ENCODE data around the gene KIF6. TPM values are rescaled to one million over a fixed set of nuclear protein-coding genes. Genes with fewer than 3 reads are reported as not detected.

KIF6 gene
- total and polyA plus RNA-seq, 2 of the 8 experiments (the other 6 are each of a cell fraction or from before 2014, with no cell fraction given) = 0.53 to 0.65 TPM

DNA sequence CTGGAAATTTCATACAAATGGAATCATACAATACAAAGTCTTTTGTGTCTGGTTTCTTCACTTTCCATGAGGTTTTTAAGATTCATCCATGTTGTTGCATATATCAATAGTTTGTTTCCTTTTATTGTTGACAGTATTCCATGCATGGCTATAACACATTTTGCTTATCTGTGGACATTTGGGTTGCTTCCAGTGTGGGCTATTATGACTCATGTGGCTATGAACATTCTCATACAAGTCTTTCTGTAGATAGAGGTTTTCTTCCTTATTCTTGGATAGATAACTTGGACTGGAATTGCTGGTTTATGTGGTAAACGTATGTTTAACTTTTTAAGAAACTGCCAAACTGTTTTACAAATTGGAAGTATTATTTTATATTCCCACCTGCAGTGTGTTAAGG, 30.0 kb upstream of the KIF6 start:
- Histone ChIP-seq H2BK20ac (ENCODE audit: low read length) (no peak overlapping the region), H3K18ac (ENCODE audit: extremely low read depth, low read length) (no peak overlapping the region), H2BK12ac (ENCODE audit: low read depth, low read length) (no peak overlapping the region), H3K4ac (replicated peaks; ENCODE audit: insufficient read length, low read depth, low read length) (no peak overlapping the region), H3K9me3 (ENCODE audit: insufficient read depth in 2 of 2, low read depth in 1 of 2, low read length in 1 of 2) (no peaks in the 10 kb centered on the region), H4K20me1 (replicated peaks in 1 of 2; ENCODE audit: control insufficient read depth in 1 of 2, insufficient read depth in 2 of 2, low read length in 2 of 2) (no peaks in the 10 kb centered on the region), H2BK120ac (replicated peaks; ENCODE audit: low read depth, low read length) (no peak overlapping the region), H4K8ac (ENCODE audit: extremely low read depth, insufficient read depth, low read length) (no peak overlapping the region), H3K4me3 (ENCODE audit: extremely low read depth in 1 of 4, insufficient read depth in 2 of 4, low read depth in 3 of 4, low read length in 4 of 4) (no peak overlapping the region), H2BK15ac (ENCODE audit: low read length) (no peak overlapping the region), H3K23me2 (ENCODE audit: low read depth, low read length) (no peaks in the 10 kb centered on the region), H3K9ac (replicated peaks in 1 of 4; ENCODE audit: extremely low read depth in 1 of 4, low read depth in 3 of 4, low read length in 3 of 4) (no peak overlapping the region), H3K4me1 (replicated peaks in 1 of 4; ENCODE audit: control insufficient read depth in 3 of 4, insufficient read depth in 4 of 4, low read length in 3 of 4) (no peaks in the 10 kb centered on the region), H2AFZ (ENCODE audit: low read length) (no peak overlapping the region), H3K23ac (ENCODE audit: insufficient read length) (no peak overlapping the region), H2AK5ac (ENCODE audit: low read depth, low read length) (no peak overlapping the region), H3K27me3 (replicated peaks in 1 of 4; ENCODE audit: control insufficient read depth in 3 of 4, extremely low read depth in 1 of 4, insufficient read depth in 3 of 4, low read length in 3 of 4) (peaks cover 0 to 1% (median 0%) of the 10 kb centered on the region in 4 experiments; a peak in 1 of 7 replicates), H3K14ac (ENCODE audit: insufficient read length) (no peak overlapping the region), H4K91ac (replicated peaks; ENCODE audit: insufficient read length, low read length) (no peak overlapping the region), H4K5ac (ENCODE audit: insufficient read length, low read depth, low read length) (no peak overlapping the region), H3K79me2 (ENCODE audit: control insufficient read depth in 1 of 2, insufficient read depth in 2 of 2, low read length in 2 of 2) (no peaks in the 10 kb centered on the region), H3K56ac (replicated peaks; ENCODE audit: insufficient read length, low read depth, low read length) (no peak overlapping the region), H3K36me3 (ENCODE audit: control insufficient read depth in 2 of 4, insufficient read depth in 4 of 4, low read length in 3 of 4) (no peaks in the 10 kb centered on the region), H3K79me1 (ENCODE audit: low read depth, low read length) (no peaks in the 10 kb centered on the region), H3K27ac (ENCODE audit: low read depth, low read length) (no peak overlapping the region), H2BK5ac (ENCODE audit: low read depth, low read length) (no peak overlapping the region), H3K4me2 (ENCODE audit: insufficient read depth in 1 of 2, low read depth in 2 of 2, low read length in 2 of 2) (no peak overlapping the region)
- POLR2A ChIA-PET (ENCODE audit: partially characterized antibody) = no interaction called here
- DNase-seq (ENCODE audit: low read depth in 1 of 2, low spot score in 2 of 2) (no peak), FAIRE-seq (no peak)
- 96% methylated on average over 1 of the region's 1 CpG; no CpG with 5 or more reads in 1 of the 2 experiments for WGBS, 2 experiments (ENCODE audit: extremely low coverage in 1 of 2, insufficient coverage in 1 of 2, insufficient read length in 1 of 2, insufficient replicate concordance in 2 of 2, low coverage in 1 of 2, low lambda C conversion rate in 2 of 2, missing lambda C conversion rate in 1 of 2)
- CTCF ChIA-PET (ENCODE audit: partially characterized antibody) = interaction anchor here (0.7 kb wide), 1 partner anchor 35 kb away, joined by 3 read pairs; no protein-coding TSS in a partner anchor

Measured in H1 (cell line).